Skin of body (tissue), 2 donors: ENCODE data around the gene CLDN22. TPM values are rescaled to one million over a fixed set of nuclear protein-coding genes. Genes with fewer than 3 reads are reported as not detected.

Experiments used
- DNase-seq: peaks from one replicate; lab custom pipeline; 2025; lab: John Stamatoyannopoulos, UW
- total RNA-seq: library from RNA; depleted of rRNA; stranded (reverse); fragments of >200 nt; gene quantifications from one replicate; pipeline ENCODE4 v1.2.3, GENCODE V29; 2014

Gene CLDN22
- total RNA-seq, 1 donor from 2014 or later = not detected

DNA sequence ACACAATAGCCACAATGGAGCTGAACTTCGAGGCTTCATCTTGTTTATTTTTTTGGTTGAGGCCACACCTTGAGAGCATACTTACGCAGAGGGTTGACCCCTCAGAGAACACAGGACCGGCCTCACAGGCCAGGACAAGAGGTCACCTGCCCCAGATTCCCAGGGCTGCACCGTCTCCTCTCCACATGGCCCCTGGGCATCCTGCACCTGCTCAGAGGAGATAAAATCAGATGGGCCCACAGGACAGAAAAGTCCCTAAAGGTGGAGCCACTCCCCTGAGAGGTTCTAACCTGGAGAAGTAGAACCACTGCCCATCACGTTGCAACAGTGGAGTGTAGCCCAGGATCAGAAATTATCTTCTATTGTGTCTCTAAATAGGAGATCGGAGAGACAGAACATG is 3.2 kb upstream of the CLDN22 start:
- DNase-seq = no peak

DNA sequence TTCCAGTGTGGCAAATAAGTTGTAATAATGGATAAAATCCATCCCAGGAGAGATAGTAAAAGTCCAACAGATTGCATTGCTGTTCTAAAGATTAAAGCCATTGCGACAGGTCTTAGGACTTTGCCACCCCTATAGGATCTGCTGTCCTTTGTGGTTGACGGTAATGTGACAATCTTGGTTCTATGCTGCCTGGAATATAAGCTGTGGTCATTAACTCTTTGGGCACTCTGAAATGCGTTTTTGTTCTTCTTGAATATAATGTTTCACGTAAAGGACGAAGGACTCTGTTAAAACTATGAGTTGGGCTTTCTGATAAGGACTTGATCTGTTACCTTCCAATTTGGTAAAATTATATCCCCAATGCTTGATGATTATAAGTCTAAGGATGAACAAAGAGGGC is 2.2 kb upstream of the CLDN22 start, which contains the start of gene CLDN24:
Gene CLDN24, minus strand, starts transcription at position 101 of the 400 bp plus-strand sequence. Its CDS starts 0 bp downstream, at position 101.
- no peak for DNase-seq

DNA sequence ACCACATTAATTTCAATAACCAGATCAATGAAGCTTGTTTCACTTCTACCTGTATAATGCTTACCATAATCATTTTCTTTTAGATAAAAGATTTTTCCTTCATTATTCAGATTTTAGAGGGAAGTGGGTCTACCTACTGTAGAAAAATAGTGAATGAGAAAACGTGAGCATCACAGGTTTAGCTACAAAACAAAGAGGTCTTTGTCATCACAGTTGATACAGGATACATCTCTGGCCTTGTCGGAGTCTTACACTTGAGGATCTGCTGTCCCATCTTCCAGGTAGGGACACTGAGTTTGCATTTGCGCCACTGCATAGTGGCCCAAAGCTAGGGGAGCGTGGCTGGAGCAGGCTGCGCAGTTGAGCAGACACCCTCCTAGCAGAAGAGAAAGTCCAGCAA is 1.4 kb upstream of the CLDN22 start:
- no peak for DNase-seq

DNA sequence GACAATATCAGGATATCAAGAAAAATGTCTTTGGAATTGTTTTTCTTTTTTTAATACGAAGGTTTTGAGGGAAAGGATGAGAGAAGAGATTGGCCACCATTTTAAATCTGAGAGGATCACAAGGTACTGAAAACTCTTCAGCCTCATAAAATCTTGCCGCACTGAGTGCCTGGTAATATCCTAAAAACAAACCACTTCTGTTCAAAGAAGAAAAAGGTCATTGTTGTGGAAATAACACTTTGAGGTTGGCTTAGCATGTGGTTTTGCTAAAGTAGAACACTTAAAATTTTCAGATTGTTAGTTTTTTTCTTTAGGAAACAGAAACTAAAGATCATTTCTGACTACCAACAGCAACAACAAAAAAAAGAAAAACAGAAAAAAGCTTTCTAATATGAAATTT is 1.0 kb upstream of the CLDN22 start:
- DNase-seq = no peak

DNA sequence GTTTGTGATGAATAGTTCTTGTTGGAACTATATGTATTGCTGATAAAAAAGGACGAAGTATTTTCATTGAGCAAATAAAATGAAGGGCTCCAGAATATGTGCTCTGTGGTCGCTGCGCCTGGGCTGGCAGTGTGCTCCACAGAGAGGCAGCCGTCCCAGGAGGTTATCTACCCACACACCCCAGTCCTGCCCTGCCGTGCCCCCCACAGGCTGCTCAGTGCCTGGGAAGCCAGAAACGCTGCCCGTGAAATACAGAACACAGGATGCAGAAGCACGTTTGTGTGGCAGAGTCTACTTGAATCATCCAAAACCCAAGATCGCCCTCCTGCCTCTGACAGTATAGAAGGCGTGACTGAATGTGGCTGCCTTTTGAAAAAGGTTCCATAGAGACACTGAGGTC is 1.4 kb downstream of the CLDN22 start:
- DNase-seq = no peak

DNA sequence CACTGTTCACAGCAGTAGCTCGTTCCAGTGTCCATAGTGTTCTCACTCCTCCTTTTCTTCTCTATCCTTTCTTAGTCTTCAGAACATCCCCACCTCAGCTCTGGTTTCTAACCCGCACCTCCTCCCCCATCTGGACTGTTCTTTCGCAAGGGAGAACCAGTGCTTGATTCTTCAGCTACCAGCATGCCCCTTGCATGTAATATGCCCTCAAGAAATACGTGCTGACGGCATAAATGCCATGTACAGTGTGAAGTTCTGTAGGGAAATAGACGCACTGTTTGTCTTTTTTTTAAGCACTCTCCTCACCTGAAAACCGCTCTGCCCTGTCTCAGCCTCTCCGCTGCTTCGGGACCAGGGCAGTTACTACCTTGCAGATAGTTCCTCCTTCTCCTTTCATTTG is 5.3 kb downstream of the CLDN22 start:
- no peak for DNase-seq

DNA sequence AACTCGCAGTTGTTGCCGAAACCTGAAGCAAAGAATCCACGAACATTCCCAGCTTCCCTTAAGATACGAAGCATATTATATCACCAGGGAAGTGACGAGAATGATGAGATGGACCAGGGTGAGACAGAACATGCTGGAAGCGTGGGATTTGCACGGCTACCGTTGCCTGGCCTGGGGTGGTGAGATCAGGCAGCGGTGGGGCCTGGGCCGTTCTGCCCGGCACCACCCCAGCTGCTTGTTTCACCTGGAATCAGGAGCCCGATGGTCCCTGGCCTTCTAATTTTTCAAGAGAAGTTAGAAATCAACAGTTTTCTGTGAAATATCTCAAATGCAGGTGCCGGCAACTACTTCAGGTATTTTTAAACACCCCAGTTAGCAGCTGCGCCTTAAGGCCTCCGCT is 5.7 kb downstream of the CLDN22 start:
- DNase-seq = no peak

DNA sequence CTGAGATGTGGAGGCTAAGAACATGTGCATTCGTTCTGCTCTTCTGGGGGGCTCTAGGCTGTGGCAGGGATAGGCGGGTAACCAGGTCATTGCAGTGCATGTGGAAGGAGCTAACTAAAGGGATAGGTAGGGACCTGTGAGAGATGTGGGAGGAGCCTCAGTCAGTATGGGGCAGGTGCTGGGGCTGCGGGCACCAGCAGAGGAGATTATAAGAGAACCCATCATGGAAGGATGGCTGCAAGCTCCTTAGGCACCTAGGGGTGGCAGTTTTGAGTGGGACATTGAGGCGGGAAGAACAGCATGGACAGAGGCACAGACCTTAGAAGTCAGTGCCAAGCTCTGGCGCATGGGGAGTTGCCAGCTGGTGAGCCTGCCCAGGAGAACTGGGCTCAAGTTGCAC is 7.2 kb downstream of the CLDN22 start:
- no peak for DNase-seq

DNA sequence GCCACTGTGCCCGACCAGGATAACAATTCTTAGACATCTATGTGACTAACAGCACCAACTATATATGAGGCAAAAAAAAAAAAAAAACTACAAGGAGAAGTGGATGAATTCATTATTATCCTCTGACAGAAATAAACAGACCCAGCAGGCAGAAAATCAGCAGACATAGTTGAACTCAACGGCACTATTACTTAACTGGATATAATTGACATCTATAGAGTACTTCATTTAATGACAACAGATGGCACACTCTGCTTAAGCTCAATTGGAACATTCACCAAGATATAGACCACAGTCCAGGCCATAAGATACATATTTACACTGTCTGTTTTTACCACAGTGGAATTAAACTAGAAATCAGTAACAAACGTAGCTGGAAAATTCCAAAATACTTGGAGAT is 13.3 kb downstream of the CLDN22 start:
- no peak for DNase-seq

DNA sequence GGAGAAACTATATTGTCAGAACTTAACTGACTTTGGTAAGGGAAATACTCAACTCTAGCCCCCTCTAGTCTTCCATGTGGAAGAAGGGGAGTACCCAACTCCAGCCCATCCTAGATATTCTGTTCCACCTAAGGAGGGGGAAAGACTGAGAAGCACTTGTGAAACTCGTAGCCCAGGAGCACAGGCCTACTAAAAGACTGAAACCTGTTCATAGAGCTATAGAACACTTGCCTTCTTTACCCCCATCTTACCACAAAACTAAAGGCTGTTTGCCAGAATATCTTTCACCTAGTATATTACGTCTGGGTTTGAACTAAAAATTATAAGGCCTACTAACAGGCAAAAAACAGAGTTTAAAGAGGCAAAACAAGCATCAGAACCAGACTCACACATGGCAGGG is 15.5 kb downstream of the CLDN22 start:
- no peak for DNase-seq

DNA sequence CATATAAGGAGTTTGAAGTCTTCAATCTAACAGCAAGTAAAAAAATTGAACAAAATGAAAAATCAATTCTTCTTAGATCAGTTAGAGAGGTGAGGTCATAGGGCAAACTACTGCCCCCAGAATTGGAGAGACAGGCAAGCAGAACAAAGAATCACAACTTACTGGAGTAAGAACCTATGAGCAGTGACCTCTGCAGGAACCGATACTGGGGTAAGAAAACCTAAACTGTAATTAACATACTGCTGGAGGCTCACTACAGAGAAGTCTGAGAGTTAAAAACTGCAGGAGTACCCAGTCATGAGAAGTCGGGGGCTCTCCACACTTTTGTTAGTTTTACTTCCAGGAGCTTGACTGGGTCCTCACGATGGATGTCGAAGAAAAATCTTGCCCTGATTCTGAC is 16.0 kb downstream of the CLDN22 start:
- no peak for DNase-seq

DNA sequence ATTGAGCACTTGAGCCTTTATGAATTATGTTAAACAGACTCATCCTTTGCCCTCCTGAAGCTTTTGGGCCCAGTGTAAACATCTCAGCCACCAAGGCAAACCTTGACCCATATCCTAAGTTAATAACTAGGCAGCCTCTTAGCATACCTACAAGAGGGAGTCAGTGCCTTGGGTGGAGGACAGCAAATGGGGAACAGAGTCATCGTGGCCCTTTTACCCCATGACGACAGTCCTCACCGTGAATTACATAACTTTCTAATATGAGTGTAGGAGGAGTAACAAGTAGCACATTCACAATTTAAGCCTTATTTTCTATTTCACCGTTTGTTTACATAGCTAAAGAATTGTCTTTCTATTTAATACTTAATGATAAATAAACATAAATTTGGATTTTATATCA is 16.8 kb downstream of the CLDN22 start:
- DNase-seq = no peak

DNA sequence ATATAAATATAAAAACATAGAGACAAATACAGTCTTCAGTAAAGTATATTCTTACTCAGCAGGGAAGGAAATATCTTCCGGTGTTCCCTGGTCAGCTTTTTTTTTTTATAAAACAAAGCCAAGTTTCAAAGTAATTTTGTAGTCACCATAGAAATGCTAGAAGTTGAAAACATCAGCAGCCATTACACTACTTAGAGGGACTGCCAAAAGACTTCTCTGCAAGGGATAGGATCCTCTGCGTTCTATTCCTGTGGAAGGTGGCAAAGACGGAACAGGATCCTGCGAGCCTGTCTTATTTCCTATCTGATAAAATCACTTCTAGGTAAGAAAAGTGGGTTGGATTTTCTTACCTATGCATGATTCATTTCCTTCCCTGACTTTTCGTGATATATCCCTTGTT is 19.4 kb downstream of the CLDN22 start:
- no peak for DNase-seq

DNA sequence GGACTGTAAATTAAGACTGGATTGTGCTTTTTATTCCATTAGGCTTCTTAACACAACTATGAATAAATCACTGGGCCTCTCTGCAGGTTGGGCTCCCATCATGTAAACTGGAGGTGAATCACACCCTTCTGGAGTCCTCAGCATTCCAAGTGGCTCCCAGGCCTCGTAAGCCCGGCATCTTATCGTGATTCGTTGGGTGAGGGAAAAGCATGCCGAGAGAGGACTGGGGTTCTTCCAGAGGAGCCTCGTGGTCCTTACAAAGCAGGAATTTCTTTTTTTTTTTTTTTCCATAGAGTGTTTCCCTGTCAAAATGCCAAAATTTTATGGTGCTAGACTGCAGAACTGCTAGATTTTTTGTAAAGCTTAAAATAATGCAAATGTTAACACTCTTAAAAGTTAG is 20.0 kb downstream of the CLDN22 start:
- no peak for DNase-seq

DNA sequence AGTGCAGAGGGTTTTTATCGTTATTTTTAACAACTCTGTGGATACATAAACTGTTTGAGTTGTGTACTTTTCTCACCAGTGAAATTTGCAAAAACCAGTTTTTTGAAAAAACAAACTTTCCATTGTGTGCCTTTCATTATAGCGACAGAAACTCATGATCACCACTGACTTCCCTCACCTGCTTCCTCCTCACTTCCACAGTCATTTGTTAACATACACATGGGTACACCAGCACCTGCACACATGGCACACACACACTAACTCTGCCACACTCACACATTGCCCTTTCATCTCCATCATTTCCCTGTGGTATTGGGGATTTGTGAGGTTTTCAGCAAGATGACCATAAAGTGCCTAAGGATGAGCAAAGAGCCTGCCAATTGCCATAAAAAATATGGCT is 20.6 kb downstream of the CLDN22 start:
- DNase-seq = no peak

DNA sequence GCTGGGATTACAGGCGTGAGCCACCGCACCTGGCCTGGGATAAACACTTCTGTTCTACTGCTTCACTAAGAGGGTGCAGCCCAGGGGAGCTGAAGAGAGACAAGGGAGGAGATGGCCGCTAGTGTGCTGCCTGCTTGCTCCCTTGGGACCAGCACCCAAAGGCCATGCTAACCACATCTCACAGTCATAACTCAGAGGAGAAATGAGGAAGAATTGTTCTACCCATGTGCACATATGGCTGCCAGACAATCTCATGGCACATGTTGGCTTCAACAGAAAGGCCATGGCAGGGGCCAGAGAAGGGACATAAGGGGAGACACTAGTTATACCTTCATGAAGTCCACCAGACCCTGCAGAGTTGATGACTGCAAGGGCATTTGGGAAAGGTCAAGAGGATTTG is 22.4 kb downstream of the CLDN22 start:
- no peak for DNase-seq

DNA sequence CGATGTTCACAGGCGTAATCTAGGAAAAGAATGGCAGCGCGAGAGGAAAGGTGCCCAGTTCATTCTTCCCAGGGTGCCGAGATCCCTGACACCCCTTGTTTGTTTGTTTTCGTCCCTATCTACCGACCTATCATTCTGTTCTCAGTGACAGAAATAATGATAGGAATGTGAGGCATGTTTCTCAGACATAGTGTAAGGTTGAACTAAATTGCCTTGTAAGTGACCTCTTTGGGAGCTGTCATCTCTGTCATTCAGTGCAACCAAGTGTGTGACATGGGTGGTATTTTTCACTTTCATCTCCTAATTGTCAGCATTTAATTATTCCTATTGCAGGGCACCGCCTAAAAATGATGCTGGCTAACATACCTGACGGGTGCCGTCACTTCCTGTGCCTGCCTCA is 24.4 kb downstream of the CLDN22 start:
- DNase-seq = no peak

DNA sequence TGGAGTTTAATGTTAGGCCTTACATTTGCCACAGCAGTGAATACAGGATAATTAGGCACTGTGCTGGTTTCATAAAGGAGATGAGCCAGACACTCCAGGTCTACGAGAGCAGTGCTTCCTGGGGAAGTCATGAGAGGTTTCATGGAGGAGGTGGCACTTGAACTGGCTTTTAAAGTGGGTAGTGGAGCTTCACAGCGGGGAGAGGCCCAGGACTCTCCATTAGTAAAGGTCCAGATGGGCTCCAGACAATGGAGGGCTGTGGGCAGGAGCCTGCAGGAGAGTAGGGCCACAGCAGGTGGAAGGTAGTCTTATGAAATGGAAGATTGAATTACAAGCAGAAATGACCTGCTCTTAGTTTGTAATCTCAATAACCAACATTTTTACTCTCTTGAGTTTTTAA is 29.0 kb downstream of the CLDN22 start:
- DNase-seq = no peak

DNA sequence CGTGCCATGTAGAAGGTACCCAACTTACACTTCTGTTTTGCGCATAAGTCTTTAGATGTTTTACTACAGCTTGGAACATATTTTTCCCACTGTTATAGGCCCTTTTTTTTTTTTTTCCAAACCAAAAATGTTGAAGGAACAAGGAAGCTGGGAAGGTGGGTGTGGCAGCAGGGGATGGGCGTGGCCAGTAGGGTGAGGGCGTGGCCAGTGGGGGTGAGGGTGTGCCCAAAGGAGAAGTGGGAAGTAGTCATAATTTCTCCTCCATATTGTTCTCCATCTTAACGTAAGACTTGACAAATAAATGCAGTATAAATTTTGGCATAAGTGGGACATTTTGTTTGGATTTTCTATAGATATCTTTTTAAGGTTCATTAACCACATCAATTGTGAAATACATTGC is 30.4 kb downstream of the CLDN22 start:
- DNase-seq = no peak

DNA sequence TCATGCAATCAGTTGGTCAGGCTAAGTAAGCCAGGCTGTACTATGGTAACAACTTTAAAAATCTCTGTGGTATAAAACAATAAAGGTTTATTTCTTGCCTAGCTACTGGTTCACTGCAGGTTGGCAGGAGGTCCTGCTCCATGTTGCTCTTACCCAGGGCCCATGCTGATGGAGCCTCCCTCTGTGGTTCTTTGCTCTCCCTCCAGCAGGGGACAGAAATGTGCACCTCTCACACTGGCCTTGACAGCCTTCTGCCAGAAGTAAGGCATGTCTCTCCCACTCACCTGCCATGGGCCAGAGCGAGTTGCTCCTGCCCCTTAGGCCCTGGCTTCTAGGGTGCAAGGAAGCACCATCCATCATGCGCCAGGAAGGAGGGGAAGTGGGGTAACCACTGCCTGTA is 31.1 kb downstream of the CLDN22 start:
- no peak for DNase-seq

DNA sequence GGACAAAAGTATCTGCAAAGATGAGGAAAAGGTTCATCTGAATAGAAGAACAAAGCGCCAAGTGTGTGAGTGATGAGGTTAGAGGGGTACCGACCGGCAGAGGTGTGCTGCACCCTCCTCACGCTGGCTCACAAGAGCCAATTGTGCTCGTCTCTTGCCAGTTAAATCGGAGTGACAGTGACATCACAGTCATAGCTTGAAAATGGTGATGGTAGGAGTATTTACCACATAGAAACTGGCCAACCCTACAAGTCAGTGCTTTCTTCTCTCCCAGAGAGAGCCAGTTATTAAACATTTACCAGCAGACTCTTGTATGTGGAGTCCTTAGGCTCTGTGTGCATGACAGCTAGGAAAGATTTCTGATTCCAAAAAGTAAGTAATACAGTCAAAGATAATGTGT is 32.4 kb downstream of the CLDN22 start:
- DNase-seq = no peak

DNA sequence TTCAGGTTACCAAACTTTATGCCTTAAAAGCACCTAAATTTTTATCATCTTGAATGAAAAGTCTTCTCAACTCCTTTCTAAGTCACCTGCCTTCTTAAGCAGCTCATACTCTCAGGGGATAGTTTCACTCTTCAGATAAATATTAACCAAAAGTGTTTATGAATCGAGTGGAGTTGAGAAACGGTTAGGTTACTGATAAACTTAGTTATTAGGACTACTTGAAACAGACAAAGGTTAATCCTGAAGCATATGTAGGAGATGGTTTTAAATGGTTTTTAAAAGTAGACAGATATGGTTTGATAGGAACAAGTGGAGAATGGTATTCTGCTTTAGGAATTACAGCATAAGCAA is 32.8 kb downstream of the CLDN22 start:
- no peak for DNase-seq

DNA sequence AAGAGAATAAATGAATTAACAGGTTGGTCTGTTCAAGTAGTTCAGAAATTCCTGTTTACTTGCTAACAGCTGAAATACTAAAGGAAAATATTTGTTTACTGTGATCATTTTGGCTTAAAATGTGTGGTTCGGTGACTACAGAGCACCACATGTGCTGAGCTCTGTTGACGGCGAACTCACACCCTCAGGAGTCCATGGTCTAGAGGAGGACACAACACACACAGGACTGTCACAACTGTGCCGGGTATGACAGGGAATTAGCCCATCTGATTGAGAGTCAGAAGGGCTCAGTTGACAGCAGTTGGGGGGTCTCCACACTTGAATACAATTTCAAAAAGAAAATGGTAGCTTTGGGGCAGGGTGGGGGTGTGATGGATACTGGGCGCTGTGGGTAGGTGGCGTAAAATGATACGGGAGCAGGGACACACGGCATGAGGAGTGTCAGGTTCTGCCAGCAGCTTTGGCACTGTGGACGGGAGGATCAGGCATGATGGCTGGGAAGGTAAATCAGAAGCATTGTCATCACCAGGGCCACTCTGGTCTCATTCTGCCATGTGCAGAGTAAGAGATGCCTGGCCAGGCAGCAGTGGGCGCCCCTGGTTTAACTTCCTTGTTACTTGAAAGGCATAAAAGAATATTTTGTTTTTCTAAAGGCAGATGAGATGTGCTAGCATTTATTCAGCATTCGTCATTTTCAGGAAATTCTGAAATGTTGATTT is 33.3 kb downstream of the CLDN22 start:
- DNase-seq = no peak

DNA sequence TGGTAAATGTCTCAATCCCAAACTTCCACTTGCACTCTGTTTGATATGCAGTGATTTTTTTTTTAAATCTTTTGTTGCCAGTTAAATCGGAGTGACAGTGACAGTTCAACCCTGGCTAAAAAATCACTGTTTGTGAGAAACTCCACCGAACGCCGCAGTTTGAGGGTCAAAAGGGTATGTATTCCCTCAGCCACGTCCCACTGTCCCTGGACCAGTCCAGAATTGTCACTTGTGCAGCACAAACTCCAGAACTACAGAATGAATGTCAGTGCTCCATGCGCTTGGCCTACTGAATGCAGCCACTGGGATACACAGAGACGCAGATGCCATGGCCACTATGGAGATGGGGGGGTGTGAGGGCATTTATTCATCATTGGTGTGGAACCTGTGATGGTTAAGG is 34.2 kb downstream of the CLDN22 start:
- no peak for DNase-seq
